PC-3 (cell line): Measurements from ENCODE around the gene CALHM6.

Experiments used
- CTCF ChIP-seq: fragments of 300-600 bp; sonication (generic); conservative IDR thresholded peaks from 2 replicates; pipeline ENCODE4 v1.5.1; 2017; ENCODE audit warnings: antibody characterized with exemption, low read depth, mild to moderate bottlenecking, low read length
- EZH2 ChIP-seq: fragments of 300-600 bp; sonication (generic); IDR thresholded peaks from one replicate; pipeline ENCODE4 v1.6.1; 2017; ENCODE audit warnings: antibody characterized with exemption, mild to moderate bottlenecking, low read length; ENCODE audit not compliant: unreplicated experiment
- EZH2phosphoT487 ChIP-seq: fragments of 300-600 bp; sonication (generic); IDR thresholded peaks from 2 replicates; pipeline ENCODE4 v1.6.1; 2018; ENCODE audit warnings: mild to moderate bottlenecking, antibody characterized with exemption, low read length, borderline replicate concordance

GRCh38 chr6:116500969-116501433 is 39.8 kb downstream of the CALHM6 start:
- TF ChIP-seq CTCF: no peak
- TF ChIP-seq EZH2: no peak
- no peak for TF ChIP-seq EZH2phosphoT487
